GM12878 (cell line): ENCODE measurements around the gene ZPBP. TPM values are rescaled to one million over a fixed set of nuclear protein-coding genes. Genes with fewer than 3 reads are reported as not detected.

Experiments
- ATAC-seq: fragments of 200-7000 bp; cut with Tn5 transposase; 3 replicates; pipeline ENCODE4 v1.9.1; 2020; ENCODE audit warnings: mild to moderate bottlenecking, moderate library complexity
- BruUV-seq: library from RNA; stranded (reverse); fragments of 400-500 nt; replicated peaks from 2 replicates; lab custom pipeline; 2021; lab: Mats Ljungman, UMichigan
- CTCF ChIA-PET: fragments of 300-600 bp; sonication (Branson Sonifier 250); formaldehyde crosslinking; extraction: SDS; loops from one replicate; lab custom pipeline; 2021; ENCODE audit warnings: inconsistent platforms; lab: Yijun Ruan, JAX
- POLR2A ChIA-PET: fragments of 350-600 bp; formaldehyde crosslinking; extraction: SDS; loops from one replicate; lab custom pipeline; 2021; ENCODE audit warnings: inconsistent platforms; lab: Charles Lee
- RAD21 ChIA-PET: fragments of 300-600 bp; sonication (Branson Sonifier 250); formaldehyde crosslinking; loops from one replicate; lab custom pipeline; 2023; ENCODE audit warnings: antibody characterized with exemption; ENCODE audit not compliant: unreplicated experiment; lab: Charles Lee
- SMC1A ChIA-PET: fragments of 300-600 bp; sonication (Branson Sonifier 250); formaldehyde crosslinking; loops from one replicate; lab custom pipeline; 2023; ENCODE audit not compliant: unreplicated experiment, uncharacterized antibody; lab: Charles Lee
- DNase-seq: peaks from one replicate; pipeline ENCODE4 v3.0.0-alpha.2; 2011; ENCODE audit warnings: low read depth, low spot score
- FAIRE-seq: peaks from 3 replicates; lab custom pipeline; 2011; peaks lifted over from hg19 to GRCh38; lab: Jason Lieb, UNC
- H2AFZ ChIP-seq: 2 replicates; pipeline ENCODE4 v1.6.0; 2011; ENCODE audit warnings: low read depth, low read length, control low read depth; ENCODE audit not compliant: control insufficient read depth
- H3K27ac ChIP-seq: 2 replicates; pipeline ENCODE4 v1.5.1; 2011; ENCODE audit warnings: control low read depth; ENCODE audit not compliant: control insufficient read depth, insufficient read depth
- H3K27me3 ChIP-seq, 2 experiments: replicated peaks in 1 of 2; 2 replicates each; pipeline versions ENCODE4 v1.6.0 to v1.6.1; 2011; ENCODE audit warnings: low read length in 1 of 2; ENCODE audit not compliant: control insufficient read depth in 2 of 2, insufficient read depth in 2 of 2
- H3K36me3 ChIP-seq, 2 experiments: 2 replicates each; pipeline ENCODE4 v1.5.1; 2011; ENCODE audit warnings: low read length in 1 of 2; ENCODE audit not compliant: control insufficient read depth in 2 of 2, insufficient read depth in 2 of 2
- H3K4me1 ChIP-seq: 2 replicates; pipeline ENCODE4 v1.6.1; 2011; ENCODE audit warnings: mild to moderate bottlenecking, low read length, moderate library complexity, mixed read lengths; ENCODE audit not compliant: control insufficient read depth, insufficient read depth
- H3K4me2 ChIP-seq: 2 replicates; pipeline ENCODE4 v1.6.0; 2011; ENCODE audit warnings: control low read depth; ENCODE audit not compliant: control insufficient read depth, insufficient read depth
- H3K4me3 ChIP-seq: fragments of 200-600 bp; sonication (generic); 2 replicates; pipeline ENCODE4 v1.5.1; 2016
- H3K79me2 ChIP-seq: 2 replicates; pipeline ENCODE4 v1.6.0; 2011; ENCODE audit warnings: low read length; ENCODE audit not compliant: control insufficient read depth, insufficient read depth
- H3K9ac ChIP-seq: 2 replicates; pipeline ENCODE4 v1.8.0; 2011; ENCODE audit warnings: low read length, control low read depth, mixed read lengths; ENCODE audit not compliant: control insufficient read depth, insufficient read depth
- H3K9me3 ChIP-seq: replicated peaks from 3 replicates; pipeline ENCODE4 v1.5.1; 2011; ENCODE audit warnings: mild to moderate bottlenecking, low read length; ENCODE audit not compliant: control insufficient read depth, insufficient read depth
- H4K20me1 ChIP-seq: 2 replicates; pipeline ENCODE4 v1.6.0; 2011; ENCODE audit not compliant: control insufficient read depth, insufficient read depth
- EGR1 ChIP-seq, 2 experiments: IDR thresholded peaks; 1 replicate in 1 of 2; 2 replicates in 1 of 2; pipeline ENCODE4 v1.6.1; 2011 to 2012; ENCODE audit warnings: low read depth in 2 of 2, low read length in 2 of 2, borderline replicate concordance in 1 of 2, mild to moderate bottlenecking in 1 of 2, moderate library complexity in 1 of 2
- EP300 ChIP-seq, 2 experiments: fragments of 150-350 bp in 1 of 2; IDR thresholded peaks; 2 replicates each; pipeline ENCODE4 v1.6.1; 2011 to 2012; ENCODE audit warnings: low read depth in 2 of 2, low read length in 2 of 2, borderline replicate concordance in 1 of 2, improper control_type of control experiment in 1 of 2, inconsistent platforms in 1 of 2; ENCODE audit not compliant: control insufficient read depth in 1 of 2
- GATAD2B ChIP-seq: fragments of 450-650 bp; conservative IDR thresholded peaks from 2 replicates; pipeline ENCODE4 v1.6.1; 2017; ENCODE audit warnings: low read depth, mild to moderate bottlenecking, moderate library complexity
- KLF5 ChIP-seq: fragments of 450-650 bp; IDR thresholded peaks from 2 replicates; pipeline ENCODE4 v1.6.1; 2014; ENCODE audit warnings: mild to moderate bottlenecking; ENCODE audit not compliant: partially characterized antibody
- MEF2A ChIP-seq: IDR thresholded peaks from 2 replicates; pipeline ENCODE4 v1.6.1; 2011; ENCODE audit warnings: low read depth, mild to moderate bottlenecking, low read length, moderate library complexity; ENCODE audit not compliant: insufficient read depth
- RFX5 ChIP-seq: IDR thresholded peaks from 2 replicates; pipeline ENCODE4 v1.6.1; 2011; ENCODE audit warnings: low read depth, low read length, improper control_type of control experiment
- TCF12 ChIP-seq: IDR thresholded peaks from 2 replicates; pipeline ENCODE4 v1.6.1; 2011; ENCODE audit warnings: low read depth, mild to moderate bottlenecking, low read length
- ZNF207 ChIP-seq: fragments of 450-650 bp; IDR thresholded peaks from 2 replicates; pipeline ENCODE4 v1.6.1; 2014; ENCODE audit warnings: antibody characterized with exemption, mild to moderate bottlenecking, borderline replicate concordance
- ZNF274 ChIP-seq: IDR thresholded peaks from one replicate; pipeline ENCODE4 v1.8.0; 2011; ENCODE audit not compliant: insufficient read length, insufficient read depth
- WGBS: methylation state at CpG from one replicate; pipeline ENCODE4 v1.1.6; 2016; ENCODE audit warnings: low lambda C conversion rate; ENCODE audit not compliant: insufficient replicate concordance, insufficient coverage; ENCODE audit errors: missing lambda C conversion rate; 5-methylcytosine and 5-hydroxymethylcytosine counted together
- in situ Hi-C: fragments of 300-500 bp; cut with MboI; formaldehyde crosslinking; loops from 9 replicates; pipeline ENCODE4 v1.14.3; 2018; ENCODE audit warnings: mixed read lengths
- intact Hi-C: fragments of 100-400 bp; cut with micrococcal nuclease; formaldehyde crosslinking; loops from one replicate; pipeline ENCODE4 v1.14.2; 2022; ENCODE audit not compliant: unreplicated experiment
- polyA plus RNA-seq, 11 experiments: library from polyadenylated mRNA; depleted of rRNA in 4 of 11; unstranded in 6 of 11; stranded (reverse) in 5 of 11; fragments of >200 nt; fragmentation: Nextera tagmentation in 4 of 11; fragmentation: Illumina TruSeq in 1 of 11; extraction: Ambion mirVana in 4 of 11; extraction: Trizol in 1 of 11; gene quantifications; 1 replicate in 1 of 11; 2 replicates in 10 of 11; pipeline versions ENCODE4 v1.2.1 to v1.2.3, GENCODE V29; 2011 to 2016; ENCODE audit warnings: inconsistent platforms in 2 of 11, missing spikeins in 2 of 11, low read depth in 1 of 11
- total RNA-seq, 4 experiments: library from RNA; depleted of rRNA in 3 of 4; stranded (reverse); fragments of >200 nt in 3 of 4; fragmentation: Illumina TruSeq in 1 of 4; extraction: Trizol in 1 of 4; gene quantifications; 2 replicates each; pipeline versions ENCODE4 v1.2.1 to v1.2.3, GENCODE V29; 2013 to 2021

ZPBP gene
- total and polyA plus RNA-seq, 10 of the 15 experiments (the other 5 are each of a cell fraction or from before 2014, with no cell fraction given) = not detected

- in situ Hi-C loops = loop anchor here (10.0 to 25.0 kb wide), 3 partner anchors 579 to 1267 kb away; no protein-coding TSS in a partner anchor
- Histone ChIP-seq H3K79me2 (no peaks in the 10 kb centered on the region), H3K4me3 (no peak overlapping the region), H4K20me1 (no peaks in the 10 kb centered on the region), H3K9ac (no peak overlapping the region), H3K9me3 (no peaks in the 10 kb centered on the region), H2AFZ (no peak overlapping the region), H3K4me2 (no peak overlapping the region), H3K27me3 (no peaks in the 10 kb centered on the region), H3K27ac (no peak overlapping the region), H3K4me1 (no peaks in the 10 kb centered on the region), H3K36me3 (no peaks in the 10 kb centered on the region)
- no TSS peak for BruUV-seq
- 78% methylated on average over 1 of the region's 1 CpG for WGBS
- CTCF ChIA-PET = interaction anchor here (0.7 to 2.7 kb wide), 5 partner anchors 159 to 1065 kb away, joined by 3 to 7 read pairs (median 4); no protein-coding TSS in a partner anchor
- intact Hi-C loops = no loop called here
- no peak for ATAC-seq
- SMC1A ChIA-PET = interaction anchor here (1.2 kb wide), 1 partner anchor 1334 kb away, joined by 3 read pairs; no protein-coding TSS in a partner anchor
- no peak for FAIRE-seq
- RAD21 ChIA-PET = interaction anchor here (2.4 to 5.2 kb wide), 2 partner anchors 322 to 1066 kb away, joined by 12 to 71 read pairs; no protein-coding TSS in a partner anchor
- POLR2A ChIA-PET = no interaction called here
- TF ChIP-seq EP300 (IDR thresholded peaks at IDR 0.05; ENCODE audit: borderline replicate concordance in 1 of 2, control insufficient read depth in 1 of 2, low read depth in 2 of 2, low read length in 2 of 2) (no peak), MEF2A (no peak), EGR1 (IDR thresholded peaks at IDR 0.05; ENCODE audit: borderline replicate concordance in 1 of 2, low read depth in 2 of 2, low read length in 2 of 2) (no peak), GATAD2B (no peak), KLF5 (no peak), ZNF274 (no peak), ZNF207 (no peak), RFX5 (no peak), TCF12 (no peak)
- no peak for DNase-seq
Observed at GRCh38 chr7:50095634-50096033, 2.6 kb upstream of the ZPBP start.
